ENCODE data around the gene DCLK2.

DCLK2 gene

GRCh38 chr4:150096625-150097024 is 18.4 kb downstream of the DCLK2 start:
- Histone ChIP-seq H3K4me1 (ENCODE audit: control insufficient read depth, insufficient read depth, low read length) (no peaks in the 10 kb centered on the region), H3K9ac (ENCODE audit: low read depth, low read length) (no peak overlapping the region), H3K9me3 (ENCODE audit: control insufficient read depth, insufficient read depth, low read length) (no peaks in the 10 kb centered on the region), H3K4me3 (ENCODE audit: low read depth, low read length) (no peak overlapping the region), H3K27me3 (ENCODE audit: control insufficient read depth, insufficient read depth, low read length) (no peaks in the 10 kb centered on the region), H3K36me3 (ENCODE audit: control insufficient read depth, insufficient read depth, low read length) (no peaks in the 10 kb centered on the region)

GRCh38 chr4:150098214-150098613 is 20.0 kb downstream of the DCLK2 start:
- Histone ChIP-seq H3K27me3 (ENCODE audit: control insufficient read depth, insufficient read depth, low read length) (no peaks in the 10 kb centered on the region), H3K4me1 (ENCODE audit: control insufficient read depth, insufficient read depth, low read length) (no peaks in the 10 kb centered on the region), H3K9ac (ENCODE audit: low read depth, low read length) (no peak overlapping the region), H3K9me3 (ENCODE audit: control insufficient read depth, insufficient read depth, low read length) (no peaks in the 10 kb centered on the region), H3K36me3 (ENCODE audit: control insufficient read depth, insufficient read depth, low read length) (no peaks in the 10 kb centered on the region), H3K4me3 (ENCODE audit: low read depth, low read length) (no peak overlapping the region)

GRCh38 chr4:150104404-150105027 is 26.3 kb downstream of the DCLK2 start:
- Histone ChIP-seq H3K9ac (ENCODE audit: low read depth, low read length) (no peak overlapping the region), H3K36me3 (ENCODE audit: control insufficient read depth, insufficient read depth, low read length) (no peaks in the 10 kb centered on the region), H3K4me1 (ENCODE audit: control insufficient read depth, insufficient read depth, low read length) (no peaks in the 10 kb centered on the region), H3K4me3 (ENCODE audit: low read depth, low read length) (no peak overlapping the region), H3K9me3 (ENCODE audit: control insufficient read depth, insufficient read depth, low read length) (no peaks in the 10 kb centered on the region), H3K27me3 (ENCODE audit: control insufficient read depth, insufficient read depth, low read length) (no peaks in the 10 kb centered on the region)

GRCh38 chr4:150106886-150107285 is 28.6 kb downstream of the DCLK2 start:
- Histone ChIP-seq H3K9ac (ENCODE audit: low read depth, low read length) (no peak overlapping the region), H3K4me1 (ENCODE audit: control insufficient read depth, insufficient read depth, low read length) (no peaks in the 10 kb centered on the region), H3K9me3 (ENCODE audit: control insufficient read depth, insufficient read depth, low read length) (no peaks in the 10 kb centered on the region), H3K4me3 (ENCODE audit: low read depth, low read length) (no peak overlapping the region), H3K27me3 (ENCODE audit: control insufficient read depth, insufficient read depth, low read length) (no peaks in the 10 kb centered on the region), H3K36me3 (ENCODE audit: control insufficient read depth, insufficient read depth, low read length) (no peaks in the 10 kb centered on the region)

GRCh38 chr4:150108691-150109090 is 30.4 kb downstream of the DCLK2 start:
- Histone ChIP-seq H3K36me3 (ENCODE audit: control insufficient read depth, insufficient read depth, low read length) (no peaks in the 10 kb centered on the region), H3K9ac (ENCODE audit: low read depth, low read length) (no peak overlapping the region), H3K9me3 (ENCODE audit: control insufficient read depth, insufficient read depth, low read length) (no peaks in the 10 kb centered on the region), H3K4me1 (ENCODE audit: control insufficient read depth, insufficient read depth, low read length) (no peaks in the 10 kb centered on the region), H3K27me3 (ENCODE audit: control insufficient read depth, insufficient read depth, low read length) (no peaks in the 10 kb centered on the region), H3K4me3 (ENCODE audit: low read depth, low read length) (no peak overlapping the region)

GRCh38 chr4:150114641-150115040 is 36.4 kb downstream of the DCLK2 start:
- Histone ChIP-seq H3K4me1 (ENCODE audit: control insufficient read depth, insufficient read depth, low read length) (peaks cover 5% of the 10 kb centered on the region), H3K9me3 (ENCODE audit: control insufficient read depth, insufficient read depth, low read length) (no peaks in the 10 kb centered on the region), H3K36me3 (ENCODE audit: control insufficient read depth, insufficient read depth, low read length) (no peaks in the 10 kb centered on the region), H3K4me3 (ENCODE audit: low read depth, low read length) (no peak overlapping the region), H3K9ac (ENCODE audit: low read depth, low read length) (no peak overlapping the region), H3K27me3 (ENCODE audit: control insufficient read depth, insufficient read depth, low read length) (no peaks in the 10 kb centered on the region)

GRCh38 chr4:150115851-150116250 is 37.6 kb downstream of the DCLK2 start:
- no peaks in the 10 kb centered on the region for H3K27me3 ChIP-seq (ENCODE audit: control insufficient read depth, insufficient read depth, low read length)
- H3K4me3 ChIP-seq (ENCODE audit: low read depth, low read length) = no peak overlapping the region
- no peak overlapping the region for H3K9ac ChIP-seq (ENCODE audit: low read depth, low read length)
- peaks cover 7% of the 10 kb centered on the region for H3K4me1 ChIP-seq (ENCODE audit: control insufficient read depth, insufficient read depth, low read length)
- H3K36me3 ChIP-seq (ENCODE audit: control insufficient read depth, insufficient read depth, low read length) = no peaks in the 10 kb centered on the region
- no peaks in the 10 kb centered on the region for H3K9me3 ChIP-seq (ENCODE audit: control insufficient read depth, insufficient read depth, low read length)

- Histone ChIP-seq H3K9ac (ENCODE audit: low read depth, low read length) (no peak overlapping the region), H3K9me3 (ENCODE audit: control insufficient read depth, insufficient read depth, low read length) (no peaks in the 10 kb centered on the region), H3K4me3 (ENCODE audit: low read depth, low read length) (no peak overlapping the region), H3K36me3 (ENCODE audit: control insufficient read depth, insufficient read depth, low read length) (no peaks in the 10 kb centered on the region), H3K4me1 (ENCODE audit: control insufficient read depth, insufficient read depth, low read length) (peaks cover 7% of the 10 kb centered on the region), H3K27me3 (ENCODE audit: control insufficient read depth, insufficient read depth, low read length) (no peaks in the 10 kb centered on the region)
Measured at GRCh38 chr4:150116506-150116905, 38.3 kb downstream of the DCLK2 start.

- Histone ChIP-seq H3K9ac (ENCODE audit: low read depth, low read length) (no peak overlapping the region), H3K4me1 (ENCODE audit: control insufficient read depth, insufficient read depth, low read length) (peaks cover 7% of the 10 kb centered on the region), H3K27me3 (ENCODE audit: control insufficient read depth, insufficient read depth, low read length) (no peaks in the 10 kb centered on the region), H3K36me3 (ENCODE audit: control insufficient read depth, insufficient read depth, low read length) (no peaks in the 10 kb centered on the region), H3K4me3 (ENCODE audit: low read depth, low read length) (no peak overlapping the region), H3K9me3 (ENCODE audit: control insufficient read depth, insufficient read depth, low read length) (no peaks in the 10 kb centered on the region)
Measured at GRCh38 chr4:150117094-150117493, 38.8 kb downstream of the DCLK2 start.

- no peak overlapping the region for H3K4me3 ChIP-seq (ENCODE audit: low read depth, low read length)
- H3K9ac ChIP-seq (ENCODE audit: low read depth, low read length) = no peak overlapping the region
- no peaks in the 10 kb centered on the region for H3K9me3 ChIP-seq (ENCODE audit: control insufficient read depth, insufficient read depth, low read length)
- peaks cover 7% of the 10 kb centered on the region for H3K4me1 ChIP-seq (ENCODE audit: control insufficient read depth, insufficient read depth, low read length)
- H3K36me3 ChIP-seq (ENCODE audit: control insufficient read depth, insufficient read depth, low read length) = no peaks in the 10 kb centered on the region
- H3K27me3 ChIP-seq (ENCODE audit: control insufficient read depth, insufficient read depth, low read length) = no peaks in the 10 kb centered on the region
Measured at GRCh38 chr4:150117629-150118028, 39.4 kb downstream of the DCLK2 start.

GRCh38 chr4:150119492-150119891 is 41.2 kb downstream of the DCLK2 start:
- H3K4me1 ChIP-seq (ENCODE audit: control insufficient read depth, insufficient read depth, low read length) = peaks cover 7% of the 10 kb centered on the region
- H3K36me3 ChIP-seq (ENCODE audit: control insufficient read depth, insufficient read depth, low read length) = no peaks in the 10 kb centered on the region
- H3K27me3 ChIP-seq (ENCODE audit: control insufficient read depth, insufficient read depth, low read length) = no peaks in the 10 kb centered on the region
- no peak overlapping the region for H3K9ac ChIP-seq (ENCODE audit: low read depth, low read length)
- H3K9me3 ChIP-seq (ENCODE audit: control insufficient read depth, insufficient read depth, low read length) = no peaks in the 10 kb centered on the region
- H3K4me3 ChIP-seq (ENCODE audit: low read depth, low read length) = no peak overlapping the region

GRCh38 chr4:150123087-150123486 is 44.8 kb downstream of the DCLK2 start:
- H3K9ac ChIP-seq (ENCODE audit: low read depth, low read length) = no peak overlapping the region
- H3K4me1 ChIP-seq (ENCODE audit: control insufficient read depth, insufficient read depth, low read length) = peaks cover 7% of the 10 kb centered on the region
- H3K4me3 ChIP-seq (ENCODE audit: low read depth, low read length) = no peak overlapping the region
- no peaks in the 10 kb centered on the region for H3K9me3 ChIP-seq (ENCODE audit: control insufficient read depth, insufficient read depth, low read length)
- no peaks in the 10 kb centered on the region for H3K27me3 ChIP-seq (ENCODE audit: control insufficient read depth, insufficient read depth, low read length)
- no peaks in the 10 kb centered on the region for H3K36me3 ChIP-seq (ENCODE audit: control insufficient read depth, insufficient read depth, low read length)
